GM12873 (cell line): Measurements from ENCODE around the gene SPHKAP.

Source experiments
- CTCF ChIP-seq: IDR thresholded peaks from 2 replicates; pipeline ENCODE4 v1.5.1; 2012; ENCODE audit warnings: low read depth, mild to moderate bottlenecking, moderate library complexity, low read length, control low read depth; ENCODE audit not compliant: insufficient read depth; ENCODE audit errors: missing control alignments

Gene SPHKAP

DNA sequence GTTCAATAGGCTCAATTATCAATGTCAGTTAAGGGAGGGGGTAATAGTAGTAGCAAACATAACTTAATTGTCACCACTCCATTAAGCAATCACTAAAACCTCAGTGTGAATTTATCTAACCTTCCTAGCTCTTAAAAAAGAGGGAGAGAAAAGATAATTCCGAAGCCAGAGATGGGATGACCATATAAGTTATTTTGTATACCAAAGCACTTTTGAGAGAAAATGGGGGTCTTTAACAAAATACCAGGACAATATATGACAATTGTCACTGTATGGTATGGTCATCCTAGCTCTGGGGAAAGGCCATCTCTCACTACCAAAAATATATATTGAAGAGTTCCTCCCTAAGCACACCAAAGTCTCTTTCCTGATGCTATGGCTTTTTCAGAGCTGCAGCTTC is 55.1 kb downstream of the SPHKAP start:
- TF ChIP-seq CTCF = no peak

GRCh38 chr2:228118940-228119339 is 62.5 kb downstream of the SPHKAP start:
- TF ChIP-seq CTCF = no peak

DNA sequence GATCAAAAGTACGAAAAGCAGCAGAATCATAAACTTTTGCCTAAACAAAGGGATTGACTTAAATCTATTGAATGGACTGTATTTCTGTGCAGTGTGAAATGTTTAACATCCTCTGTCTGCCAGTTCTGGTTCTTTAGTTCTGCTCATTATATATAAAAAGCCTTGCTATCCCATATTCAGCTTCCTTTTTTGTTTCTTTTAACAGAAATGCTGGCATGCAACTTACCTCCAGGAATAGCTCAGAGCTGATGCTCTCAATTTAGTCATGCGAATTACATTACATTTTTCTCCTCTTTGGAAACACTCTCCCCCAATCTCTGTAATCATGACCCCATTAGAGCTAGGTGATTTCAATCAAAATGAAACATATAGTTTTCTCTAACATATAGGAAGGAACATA is 73.6 kb downstream of the SPHKAP start:
- no peak for TF ChIP-seq CTCF

DNA sequence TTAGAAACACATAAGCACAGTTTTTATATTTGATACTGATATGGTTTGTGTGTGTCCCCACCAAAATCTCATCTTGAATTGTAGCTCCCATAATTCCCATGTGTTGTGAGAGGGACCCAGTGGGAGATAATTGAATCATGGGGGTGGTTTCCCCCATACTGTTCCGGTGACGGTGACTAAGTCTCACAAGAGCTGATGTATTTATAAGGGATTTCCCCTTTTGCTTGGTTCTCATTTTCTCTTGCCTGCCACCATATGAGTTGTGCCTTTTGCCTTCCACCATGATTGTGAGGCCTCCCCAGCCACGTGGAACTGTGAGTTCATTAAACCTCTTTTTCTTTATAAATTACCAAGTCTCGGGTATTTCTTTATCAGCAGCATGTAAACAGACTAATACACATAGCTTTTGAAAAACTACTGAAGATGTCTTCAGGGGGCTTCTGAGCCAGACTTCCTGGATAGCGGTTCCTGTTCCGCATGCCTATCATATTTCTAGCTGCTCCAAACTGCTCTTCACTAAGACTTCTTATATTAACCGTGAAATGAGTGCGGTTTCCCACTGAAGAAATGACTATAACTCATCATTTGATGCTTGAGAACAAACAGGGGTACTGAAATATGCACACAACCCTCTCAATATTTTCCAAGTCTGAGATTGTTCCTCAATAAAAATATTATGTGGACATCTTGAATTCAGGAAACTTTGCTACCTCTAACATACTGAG is 75.8 kb downstream of the SPHKAP start:
- TF ChIP-seq CTCF = no peak

DNA sequence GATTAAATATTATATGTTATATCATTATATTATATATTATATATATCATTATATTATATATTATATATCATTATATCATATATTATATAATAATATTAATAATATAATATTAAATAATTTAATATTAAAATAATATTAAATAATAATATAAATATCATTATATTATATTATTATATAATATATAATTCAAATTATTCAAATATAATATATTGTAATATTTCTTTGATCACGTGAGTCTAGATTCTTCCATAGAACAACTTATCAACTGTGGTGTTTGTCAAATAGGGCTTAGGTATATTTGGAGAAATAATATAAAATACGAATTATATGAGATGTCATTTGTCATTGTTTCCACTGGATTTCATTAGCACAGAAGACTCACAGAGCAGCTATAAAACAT is 77.3 kb downstream of the SPHKAP start:
- no peak for TF ChIP-seq CTCF

DNA sequence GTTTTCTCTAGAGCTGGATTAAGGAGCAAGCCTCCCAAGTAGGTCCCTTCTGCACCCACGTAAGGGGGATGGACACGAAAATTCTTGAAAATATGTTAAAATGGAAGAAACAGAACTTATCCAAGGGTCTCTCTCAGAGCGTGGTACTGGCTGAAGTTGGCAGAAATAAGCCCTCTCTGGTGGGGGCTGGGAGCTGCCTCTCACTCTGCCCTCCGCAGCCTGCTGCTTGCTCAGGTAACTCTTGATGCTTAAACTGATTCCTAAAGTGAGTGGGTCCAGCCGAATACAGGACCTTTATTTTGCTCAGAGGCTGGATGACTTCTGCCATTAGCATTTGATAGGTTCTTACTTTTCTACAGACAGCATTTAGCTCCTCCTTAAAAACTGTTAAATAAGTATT is 78.1 kb downstream of the SPHKAP start:
- no peak for TF ChIP-seq CTCF

GRCh38 chr2:228102949-228103348 is 78.5 kb downstream of the SPHKAP start:
- TF ChIP-seq CTCF = no peak
